C4-2B (cell line): ENCODE data around the gene SCAI.

Experiments
- CTCF ChIP-seq: fragments of 450-650 bp; conservative IDR thresholded peaks from 2 replicates; pipeline ENCODE4 v1.5.1; 2017; ENCODE audit warnings: mild to moderate bottlenecking
- ZFX ChIP-seq: fragments of 450-650 bp; IDR thresholded peaks from 2 replicates; pipeline ENCODE4 v1.6.1; 2017

GRCh38 chr9:125131778-125132177 is 11.6 kb downstream of the SCAI start:
- no peak for TF ChIP-seq CTCF
- TF ChIP-seq ZFX: no peak
